ENCODE measurements around the gene TPRG1L. TPM values are rescaled to one million over a fixed set of nuclear protein-coding genes. Genes with fewer than 3 reads are reported as not detected.

TPRG1L gene
- total and polyA plus RNA-seq, 8 donors: 16.4 to 33.3 (median 21.8) TPM

GRCh38 chr1:3590139-3590763 lies 34.6 kb upstream of the TPRG1L start:
- H3K27me3 ChIP-seq: no peaks in the 10 kb centered on the region

GRCh38 chr1:3590951-3591865 lies 33.6 kb upstream of the TPRG1L start:
- ATAC-seq (no peak), FAIRE-seq (no peak), DNase-seq (no peak)
- TF ChIP-seq CTCF (IDR thresholded peaks at IDR 0.05): no peak
- Histone ChIP-seq H3K36me3 (no peaks in the 10 kb centered on the region), H3K27ac (no peak overlapping the region), H3K27me3 (no peaks in the 10 kb centered on the region), H3K4me3 (no peak overlapping the region), H3K9me3 (no peaks in the 10 kb centered on the region), H3K4me1 (no peaks in the 10 kb centered on the region)
- intact Hi-C loops (cut with DNase I): no loop called here
- WGBS, 2 donors: 73 to 82% methylated on average over 28 to 33 of the region's 33 CpGs

More at GRCh38 chr1:3590139-3590763, 34.6 kb upstream of the TPRG1L start:
- intact Hi-C loops (cut with DNase I): no loop called here
- Histone ChIP-seq H3K4me1 (no peaks in the 10 kb centered on the region), H3K36me3 (no peaks in the 10 kb centered on the region), H3K4me3 (no peak overlapping the region), H3K9me3 (no peaks in the 10 kb centered on the region), H3K27ac (no peak overlapping the region)
- no peak for DNase-seq
- FAIRE-seq: no peak
- whole genome bisulfite sequencing, 2 donors: 45 to 47% methylated on average over 27 of the region's 27 CpGs
- no peak for TF ChIP-seq CTCF (IDR thresholded peaks at IDR 0.05)
- no peak for ATAC-seq

- TF ChIP-seq CTCF (IDR thresholded peaks at IDR 0.05): no peak
- ATAC-seq (no peak), DNase-seq (no peak), FAIRE-seq (no peak)
- no peaks in the 10 kb centered on the region for H3K4me1 ChIP-seq
- no peaks in the 10 kb centered on the region for H3K27me3 ChIP-seq
- no peaks in the 10 kb centered on the region for H3K9me3 ChIP-seq
- no peaks in the 10 kb centered on the region for H3K36me3 ChIP-seq
- no peak overlapping the region for H3K27ac ChIP-seq
- 76 to 78% methylated on average over 10 to 17 of the region's 17 CpGs for WGBS, 2 donors
- H3K4me3 ChIP-seq: no peak overlapping the region
- intact Hi-C loops (cut with DNase I): no loop called here
Observed at GRCh38 chr1:3593334-3593733, 31.5 kb upstream of the TPRG1L start.

- DNase-seq: no peak
- no peaks in the 10 kb centered on the region for H3K9me3 ChIP-seq
- no peak overlapping the region for H3K27ac ChIP-seq
- H3K4me3 ChIP-seq: no peak overlapping the region
- intact Hi-C loops (cut with DNase I): no loop called here
- WGBS, 2 donors: 59 to 76% methylated on average over 10 of the region's 10 CpGs
- H3K27me3 ChIP-seq: no peaks in the 10 kb centered on the region
- ATAC-seq: no peak
- no peak for TF ChIP-seq CTCF (IDR thresholded peaks at IDR 0.05)
- FAIRE-seq: no peak
- H3K4me1 ChIP-seq: no peaks in the 10 kb centered on the region
- no peaks in the 10 kb centered on the region for H3K36me3 ChIP-seq
Observed at GRCh38 chr1:3593745-3594144, 31.1 kb upstream of the TPRG1L start.
